GM21576 (cell line): Measurements from ENCODE around the gene CEP41.
"Not testable (repeated sequence)": the region's sequence is repeated elsewhere in the genome, so short reads cannot be mapped to it uniquely, and the experiment has no call there.

Experiments
- ATAC-seq: cut with Tn5 transposase; IDR thresholded peaks from one replicate; pipeline ENCODE4 v1.9.1; 2021; ENCODE audit warnings: mild to moderate bottlenecking, moderate library complexity; ENCODE audit not compliant: unreplicated experiment

CEP41 gene

GRCh38 chr7:130393841-130394411 is 46.9 kb downstream of the CEP41 start:
- no peak for ATAC-seq

GRCh38 chr7:130393101-130393561 is 47.7 kb downstream of the CEP41 start:
- no peak for ATAC-seq

DNA sequence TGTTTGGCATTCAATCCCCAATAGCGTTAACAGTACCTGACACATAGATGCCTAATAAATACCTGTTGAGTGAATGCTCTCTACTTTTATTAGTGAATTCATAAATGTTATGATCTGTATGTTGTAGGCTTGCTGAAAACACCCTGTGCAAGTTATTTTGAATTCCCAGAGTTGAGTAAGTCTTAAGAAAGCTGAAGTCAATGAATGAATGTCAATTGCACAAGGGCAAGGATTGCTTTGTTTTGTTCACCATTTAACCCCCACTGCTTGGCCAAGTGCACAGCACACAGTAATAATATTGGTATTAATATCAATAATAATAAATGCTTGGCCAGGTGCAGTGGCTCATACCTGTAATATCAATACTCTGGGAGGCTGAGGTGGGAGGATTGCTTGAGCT is 50.3 kb downstream of the CEP41 start:
- no peak for ATAC-seq

- ATAC-seq = no peak
Measured at GRCh38 chr7:130388671-130389070, 52.1 kb downstream of the CEP41 start.

GRCh38 chr7:130387628-130388403 is 53.0 kb downstream of the CEP41 start:
- ATAC-seq = no peak

GRCh38 chr7:130387306-130387627 is 53.5 kb downstream of the CEP41 start:
- no peak for ATAC-seq

DNA sequence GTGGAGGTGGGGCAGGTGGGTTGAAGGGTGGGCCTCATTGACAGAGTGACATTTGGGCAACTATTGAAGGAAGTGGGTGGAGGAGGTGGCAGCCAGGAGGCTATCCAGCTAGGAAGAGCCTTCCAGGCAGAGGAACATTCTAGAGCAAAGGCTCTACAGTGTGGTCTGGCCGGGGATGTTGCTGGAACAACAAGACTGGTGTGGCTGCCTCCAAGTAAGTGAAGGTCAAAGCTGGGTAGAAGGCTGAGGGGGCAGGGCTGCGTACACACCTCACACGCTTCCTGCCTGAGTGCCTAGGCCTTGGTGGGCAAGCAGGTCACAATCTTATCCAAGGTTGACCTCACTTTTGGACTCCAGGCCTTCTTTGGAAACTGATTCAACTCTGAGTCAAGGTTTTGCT is 53.9 kb downstream of the CEP41 start:
- ATAC-seq = no peak

- ATAC-seq = no peak
Measured at GRCh38 chr7:130385600-130386066, 55.2 kb downstream of the CEP41 start.

- ATAC-seq = no peak
Measured at GRCh38 chr7:130384841-130385599, 55.8 kb downstream of the CEP41 start.

DNA sequence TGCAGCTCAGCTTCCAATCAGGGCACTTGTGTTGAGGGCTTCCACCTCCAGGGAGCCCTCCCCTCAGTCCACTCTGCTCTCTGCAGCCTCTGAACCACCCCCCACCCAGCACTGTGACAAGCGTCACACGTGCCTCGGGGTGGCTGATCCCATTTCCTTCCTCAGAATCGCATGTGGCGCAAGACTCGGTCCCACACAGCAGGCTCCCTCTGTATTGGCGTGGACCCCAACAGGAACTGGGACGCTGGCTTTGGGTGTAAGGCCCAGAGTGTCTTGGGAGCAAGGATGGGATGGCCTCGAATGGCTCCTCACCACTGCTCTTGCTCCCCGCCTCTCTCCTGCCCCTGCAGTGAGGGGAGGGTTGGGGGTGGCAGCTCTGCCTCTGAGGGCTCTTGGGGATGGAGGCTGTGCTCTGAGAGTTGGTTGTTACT is 56.4 kb downstream of the CEP41 start:
- no peak for ATAC-seq

GRCh38 chr7:130383187-130383980 is 57.4 kb downstream of the CEP41 start:
- ATAC-seq = no peak

DNA sequence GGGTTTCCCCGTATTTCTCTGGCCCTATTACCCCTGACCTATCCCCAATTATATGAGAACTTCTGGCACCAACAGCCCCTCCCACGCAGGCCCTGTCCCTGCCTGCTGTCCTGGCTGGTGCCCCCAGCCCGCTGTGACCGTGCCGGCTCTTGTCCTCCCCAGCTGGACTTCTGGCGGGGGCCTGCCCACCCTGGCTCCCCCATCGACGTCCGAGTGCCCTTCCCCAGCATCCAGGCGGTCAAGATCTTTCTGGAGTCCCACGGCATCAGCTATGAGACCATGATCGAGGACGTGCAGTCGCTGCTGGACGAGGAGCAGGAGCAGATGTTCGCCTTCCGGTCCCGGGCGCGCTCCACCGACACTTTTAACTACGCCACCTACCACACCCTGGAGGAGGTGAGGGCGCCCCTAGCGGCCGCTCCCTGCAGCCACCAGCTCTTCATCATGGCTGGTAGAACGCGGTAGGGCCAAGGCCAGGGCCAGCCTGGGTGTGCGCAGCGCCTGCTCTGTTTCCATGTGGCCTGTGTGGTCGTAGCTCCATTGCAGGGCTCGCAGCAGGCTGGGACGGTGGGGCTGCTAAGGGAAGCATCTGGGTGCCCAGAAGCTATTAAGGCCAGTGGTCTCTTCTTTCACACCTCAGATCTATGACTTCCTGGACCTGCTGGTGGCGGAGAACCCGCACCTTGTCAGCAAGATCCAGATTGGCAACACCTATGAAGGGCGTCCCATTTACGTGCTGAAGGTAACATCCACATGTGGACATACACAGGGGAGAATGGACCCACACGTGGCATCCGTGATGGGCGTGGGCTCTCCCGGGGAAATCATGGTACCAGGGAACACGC is 59.1 kb downstream of the CEP41 start:
- ATAC-seq = no peak

GRCh38 chr7:130380861-130381455 is 59.9 kb downstream of the CEP41 start:
- no peak for ATAC-seq

DNA sequence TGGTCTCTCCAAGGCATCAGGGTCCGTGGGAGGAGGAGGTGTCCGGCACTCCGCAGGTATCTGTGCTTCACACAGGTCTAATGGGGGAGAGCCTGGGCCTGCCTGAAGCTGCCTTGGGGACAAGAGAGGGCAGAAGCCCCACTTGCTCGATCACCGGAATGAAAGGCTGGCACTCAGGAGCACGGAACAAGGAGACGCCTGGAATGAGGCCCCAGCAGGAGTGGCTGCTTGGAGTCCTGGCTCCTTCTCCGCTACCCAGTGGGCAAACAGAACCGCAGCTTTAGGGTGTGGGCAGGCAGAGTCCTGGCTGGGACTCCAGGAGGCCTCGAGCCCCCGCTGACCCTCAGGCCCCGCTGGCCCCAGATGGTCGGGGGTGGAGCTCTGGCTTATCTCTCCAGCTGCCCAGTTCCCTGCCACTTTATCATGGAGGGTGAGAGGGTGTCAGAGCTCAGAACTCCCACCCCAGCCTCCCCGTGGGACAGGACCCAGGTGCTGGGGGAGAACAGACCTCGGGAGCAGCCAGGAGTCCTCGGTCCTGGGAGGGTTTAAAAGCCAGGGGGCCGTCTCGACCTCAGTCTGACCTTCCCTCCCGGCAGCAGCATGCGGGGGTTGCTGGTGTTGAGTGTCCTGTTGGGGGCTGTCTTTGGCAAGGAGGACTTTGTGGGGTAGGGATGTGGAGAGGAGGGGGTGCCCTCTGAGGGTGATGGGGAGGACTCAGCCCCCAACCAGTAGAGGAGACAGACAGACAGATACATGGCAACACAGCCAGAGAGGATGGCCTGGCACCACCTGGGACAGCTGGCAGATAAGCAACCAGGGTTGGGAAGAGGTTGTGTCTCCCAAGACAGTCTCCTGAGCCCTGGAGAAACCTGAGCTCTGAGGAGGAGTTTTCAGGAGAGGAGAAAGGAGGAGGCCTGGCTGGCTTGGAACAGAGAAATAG is 60.6 kb downstream of the CEP41 start, which contains the start of gene CPA1:
Gene CPA1, plus strand, starts transcription at position 574 of the 940 bp plus-strand sequence. Its CDS starts 27 bp downstream, at position 601.
- no peak for ATAC-seq

- ATAC-seq = no peak
Measured at GRCh38 chr7:130379532-130379920, 61.3 kb downstream of the CEP41 start.

- ATAC-seq = no peak
Measured at GRCh38 chr7:130379019-130379418, 61.8 kb downstream of the CEP41 start.

DNA sequence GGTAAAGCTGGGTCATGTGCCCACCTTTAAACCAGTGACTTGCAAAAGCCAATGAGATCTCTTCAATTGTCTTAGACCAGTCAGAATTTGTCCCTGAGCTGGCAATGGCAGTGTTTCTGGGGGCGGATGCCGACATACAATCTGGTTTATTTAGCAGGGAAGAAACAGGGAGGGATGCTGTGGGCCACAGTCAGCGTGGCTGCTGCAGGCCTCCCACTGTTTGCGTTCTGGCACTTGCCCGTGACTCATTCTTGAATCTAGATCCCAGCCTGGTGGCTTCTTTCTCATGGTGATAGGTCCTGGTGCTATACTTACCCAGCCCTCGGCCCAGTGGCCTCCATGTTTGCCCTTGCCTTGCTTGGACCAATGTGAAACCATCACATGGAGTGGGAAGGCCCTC is 63.6 kb downstream of the CEP41 start:
- no peak for ATAC-seq

DNA sequence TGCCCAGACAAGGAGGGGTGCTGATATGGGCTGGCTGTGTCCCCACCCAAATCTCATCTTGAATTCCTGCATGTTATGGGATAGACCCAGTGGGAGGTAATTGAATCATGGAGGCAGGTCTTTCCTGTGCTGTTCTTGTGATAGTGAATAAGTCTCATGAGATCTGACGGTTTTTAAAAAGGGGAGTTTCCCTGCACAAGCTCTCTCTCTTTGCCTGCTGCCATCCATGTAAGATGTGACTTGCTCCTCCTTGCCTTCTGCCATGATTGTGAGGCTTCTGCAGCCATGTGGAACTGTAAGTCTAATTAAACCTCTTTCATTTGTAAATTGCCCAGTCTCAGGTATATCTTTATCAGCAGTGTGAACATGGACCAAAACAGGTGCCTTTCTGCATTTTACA is 64.4 kb downstream of the CEP41 start:
- ATAC-seq = not testable (repeated sequence)

GRCh38 chr7:130374507-130374906 is 66.3 kb downstream of the CEP41 start:
- ATAC-seq = no peak
